Kidney glomerular epithelial cell (primary cell): ENCODE data around the gene BCAT1.
A peak's percentile ranks its signal among the peaks of the same experiment; 100 is the strongest.
"Not testable (repeated sequence)": the region's sequence is repeated elsewhere in the genome, so short reads cannot be mapped to it uniquely, and the experiment has no call there.

Experiments used
- DNase-seq: peaks from one replicate; lab custom pipeline; 2025; lab: John Stamatoyannopoulos, UW

BCAT1 gene

GRCh38 chr12:24956351-24956750 lies 7.5 kb upstream of the BCAT1 start:
- not testable (repeated sequence) for DNase-seq

- DNase-seq: no peak
Measured at GRCh38 chr12:24955853-24956252, 7.0 kb upstream of the BCAT1 start.

GRCh38 chr12:24955389-24955788 lies 6.5 kb upstream of the BCAT1 start:
- no peak for DNase-seq

GRCh38 chr12:24954261-24954660 lies 5.4 kb upstream of the BCAT1 start:
- no peak for DNase-seq

GRCh38 chr12:24952389-24952788 lies 3.5 kb upstream of the BCAT1 start:
- no peak for DNase-seq

- DNase-seq: no peak
Measured at GRCh38 chr12:24950231-24950834, 1.4 kb upstream of the BCAT1 start.

GRCh38 chr12:24948420-24948756 lies 513 bp downstream of the BCAT1 start:
- DNase-seq: peak; percentile 34

- no peak for DNase-seq
Measured at GRCh38 chr12:24947541-24948419, 1.1 kb downstream of the BCAT1 start.

GRCh38 chr12:24945845-24946244 lies 3.1 kb downstream of the BCAT1 start:
- no peak for DNase-seq

- DNase-seq: no peak
Measured at GRCh38 chr12:24945039-24945438, 3.9 kb downstream of the BCAT1 start.

GRCh38 chr12:24944601-24944975 lies 4.3 kb downstream of the BCAT1 start:
- no peak for DNase-seq

- DNase-seq: no peak
Measured at GRCh38 chr12:24943947-24944600, 4.8 kb downstream of the BCAT1 start.

- no peak for DNase-seq
Measured at GRCh38 chr12:24940157-24940556, 8.7 kb downstream of the BCAT1 start.

GRCh38 chr12:24939551-24939950 lies 9.3 kb downstream of the BCAT1 start:
- DNase-seq: not testable (repeated sequence)

- no peak for DNase-seq
Measured at GRCh38 chr12:24938341-24938740, 10.6 kb downstream of the BCAT1 start.

- no peak for DNase-seq
Measured at GRCh38 chr12:24937553-24938244, 11.2 kb downstream of the BCAT1 start.

GRCh38 chr12:24933694-24934407 lies 15.1 kb downstream of the BCAT1 start:
- DNase-seq: no peak

- no peak for DNase-seq
Measured at GRCh38 chr12:24931666-24932405, 17.1 kb downstream of the BCAT1 start.

- no peak for DNase-seq
Measured at GRCh38 chr12:24929953-24930352, 18.9 kb downstream of the BCAT1 start.

- DNase-seq: not testable (repeated sequence)
Measured at GRCh38 chr12:24928533-24929306, 20.2 kb downstream of the BCAT1 start.
